ENCODE measurements around the gene ZNF691. TPM values are rescaled to one million over a fixed set of nuclear protein-coding genes. Genes with fewer than 3 reads are reported as not detected.
"Not testable (repeated sequence)": the region's sequence is repeated elsewhere in the genome, so short reads cannot be mapped to it uniquely, and the experiment has no call there.

The ZNF691 gene
- total RNA-seq, 4 donors from 2014 or later: 2.0 to 9.2 (median 5.5) TPM

DNA sequence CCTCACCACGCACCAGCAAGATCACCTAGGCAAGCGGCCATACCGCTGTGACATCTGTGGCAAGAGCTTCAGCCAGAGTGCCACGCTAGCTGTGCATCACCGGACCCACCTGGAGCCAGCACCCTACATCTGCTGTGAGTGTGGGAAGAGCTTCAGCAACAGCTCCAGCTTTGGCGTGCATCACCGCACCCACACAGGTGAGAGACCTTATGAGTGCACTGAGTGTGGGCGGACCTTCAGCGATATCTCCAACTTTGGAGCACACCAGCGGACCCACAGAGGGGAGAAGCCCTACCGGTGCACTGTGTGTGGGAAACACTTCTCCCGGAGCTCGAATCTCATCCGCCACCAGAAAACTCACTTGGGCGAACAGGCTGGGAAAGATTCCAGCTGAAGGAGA is 5.0 kb downstream of the ZNF691 start:
- intact Hi-C loops (cut with DNase I): no loop called here
- no peak overlapping the region for H3K27ac ChIP-seq
- H3K9me3 ChIP-seq: peaks cover 0 to 12% (median 0%) of the 10 kb centered on the region in 3 donors
- WGBS, 2 donors: 95 to 97% methylated on average over 11 to 13 of the region's 15 CpGs
- H3K27me3 ChIP-seq: no peaks in the 10 kb centered on the region
- no peak for DNase-seq
- no peak for TF ChIP-seq POLR2A (IDR thresholded peaks at IDR 0.05)
- TF ChIP-seq, protein P1, sequence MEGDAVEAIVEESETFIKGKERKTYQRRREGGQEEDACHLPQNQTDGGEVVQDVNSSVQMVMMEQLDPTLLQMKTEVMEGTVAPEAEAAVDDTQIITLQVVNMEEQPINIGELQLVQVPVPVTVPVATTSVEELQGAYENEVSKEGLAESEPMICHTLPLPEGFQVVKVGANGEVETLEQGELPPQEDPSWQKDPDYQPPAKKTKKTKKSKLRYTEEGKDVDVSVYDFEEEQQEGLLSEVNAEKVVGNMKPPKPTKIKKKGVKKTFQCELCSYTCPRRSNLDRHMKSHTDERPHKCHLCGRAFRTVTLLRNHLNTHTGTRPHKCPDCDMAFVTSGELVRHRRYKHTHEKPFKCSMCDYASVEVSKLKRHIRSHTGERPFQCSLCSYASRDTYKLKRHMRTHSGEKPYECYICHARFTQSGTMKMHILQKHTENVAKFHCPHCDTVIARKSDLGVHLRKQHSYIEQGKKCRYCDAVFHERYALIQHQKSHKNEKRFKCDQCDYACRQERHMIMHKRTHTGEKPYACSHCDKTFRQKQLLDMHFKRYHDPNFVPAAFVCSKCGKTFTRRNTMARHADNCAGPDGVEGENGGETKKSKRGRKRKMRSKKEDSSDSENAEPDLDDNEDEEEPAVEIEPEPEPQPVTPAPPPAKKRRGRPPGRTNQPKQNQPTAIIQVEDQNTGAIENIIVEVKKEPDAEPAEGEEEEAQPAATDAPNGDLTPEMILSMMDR (IDR thresholded peaks at IDR 0.05): no peak
- H3K36me3 ChIP-seq: peaks cover 4 to 38% (median 8%) of the 10 kb centered on the region in 3 donors
- no peak overlapping the region for H3K4me3 ChIP-seq
- peaks cover 6 to 16% (median 12%) of the 10 kb centered on the region in 3 donors for H3K4me1 ChIP-seq

DNA sequence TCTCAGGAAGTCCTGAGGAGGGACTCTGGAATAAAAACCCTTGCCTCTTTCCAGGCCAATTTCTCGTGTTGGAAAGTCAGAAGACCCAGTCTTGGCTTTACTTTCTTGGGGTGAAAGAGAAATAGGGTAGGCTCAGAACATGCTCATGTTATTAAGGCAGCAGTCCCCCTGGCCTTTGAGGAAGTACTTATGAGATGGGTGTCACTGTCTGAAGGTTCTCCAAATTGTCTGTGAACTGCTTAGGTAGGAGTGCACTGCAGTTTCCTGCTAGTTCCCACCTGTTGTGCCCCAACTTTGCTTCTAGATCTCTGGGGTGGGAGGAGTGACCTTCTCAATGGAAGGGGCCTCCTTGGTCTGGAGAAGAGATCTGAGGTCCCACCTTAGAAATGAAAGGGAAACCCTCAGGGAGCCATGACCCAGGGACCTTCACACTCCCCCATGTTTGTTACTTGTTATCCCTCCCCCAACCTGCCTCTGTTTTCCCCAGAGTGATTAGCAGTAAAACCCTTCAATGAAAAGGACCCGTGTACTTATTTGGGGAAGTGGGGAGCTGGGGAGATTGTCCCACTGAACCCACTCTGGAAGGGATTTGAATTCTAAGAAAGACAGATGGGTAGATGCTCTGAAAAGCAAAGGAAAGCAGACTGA is 5.7 kb downstream of the ZNF691 start:
- TF ChIP-seq, protein P1 (IDR thresholded peaks at IDR 0.05): no peak
- no peak for TF ChIP-seq POLR2A (IDR thresholded peaks at IDR 0.05)
- H3K4me1 ChIP-seq: peaks cover 4 to 12% (median 11%) of the 10 kb centered on the region in 3 donors
- H3K36me3 ChIP-seq: peaks cover 4 to 38% (median 8%) of the 10 kb centered on the region in 3 donors
- intact Hi-C loops (cut with DNase I): no loop called here
- H3K27me3 ChIP-seq: no peaks in the 10 kb centered on the region
- no peak overlapping the region for H3K27ac ChIP-seq
- 92% methylated on average over 2 of the region's 2 CpGs for WGBS, 2 donors
- no peak for DNase-seq
- peaks cover 0 to 19% (median 0%) of the 10 kb centered on the region in 3 donors for H3K9me3 ChIP-seq
- no peak overlapping the region for H3K4me3 ChIP-seq

DNA sequence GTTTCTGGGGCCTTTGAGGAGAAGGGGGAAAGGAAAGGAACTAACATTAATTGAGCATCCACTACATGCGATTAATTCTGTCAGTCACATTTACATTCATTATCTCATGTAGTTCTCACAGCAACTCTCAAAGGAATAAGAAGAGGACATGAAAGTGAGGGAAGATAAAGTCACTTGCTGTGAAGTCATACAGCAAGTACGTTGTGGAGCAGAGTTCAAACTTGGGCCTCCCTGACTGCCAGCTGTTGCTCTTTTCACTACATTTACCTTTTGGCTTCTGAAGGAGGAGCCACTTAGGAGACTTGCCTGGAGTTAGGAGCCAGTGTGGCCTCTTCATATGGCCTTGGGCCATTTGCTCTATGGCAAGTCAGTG is 6.2 kb downstream of the ZNF691 start:
- TF ChIP-seq, protein P1 (IDR thresholded peaks at IDR 0.05): no peak
- TF ChIP-seq POLR2A (IDR thresholded peaks at IDR 0.05): no peak
- WGBS, 2 donors: 38 to 46% methylated on average over 2 of the region's 2 CpGs
- Histone ChIP-seq H3K36me3 (peaks cover 4 to 38% (median 8%) of the 10 kb centered on the region in 3 donors), H3K4me1 (peaks cover 0 to 6% (median 6%) of the 10 kb centered on the region in 3 donors), H3K9me3 (peaks cover 0 to 23% (median 0%) of the 10 kb centered on the region in 3 donors), H3K27ac (no peak overlapping the region), H3K4me3 (no peak overlapping the region), H3K27me3 (no peaks in the 10 kb centered on the region)
- no peak for DNase-seq
- intact Hi-C loops (cut with DNase I): no loop called here

DNA sequence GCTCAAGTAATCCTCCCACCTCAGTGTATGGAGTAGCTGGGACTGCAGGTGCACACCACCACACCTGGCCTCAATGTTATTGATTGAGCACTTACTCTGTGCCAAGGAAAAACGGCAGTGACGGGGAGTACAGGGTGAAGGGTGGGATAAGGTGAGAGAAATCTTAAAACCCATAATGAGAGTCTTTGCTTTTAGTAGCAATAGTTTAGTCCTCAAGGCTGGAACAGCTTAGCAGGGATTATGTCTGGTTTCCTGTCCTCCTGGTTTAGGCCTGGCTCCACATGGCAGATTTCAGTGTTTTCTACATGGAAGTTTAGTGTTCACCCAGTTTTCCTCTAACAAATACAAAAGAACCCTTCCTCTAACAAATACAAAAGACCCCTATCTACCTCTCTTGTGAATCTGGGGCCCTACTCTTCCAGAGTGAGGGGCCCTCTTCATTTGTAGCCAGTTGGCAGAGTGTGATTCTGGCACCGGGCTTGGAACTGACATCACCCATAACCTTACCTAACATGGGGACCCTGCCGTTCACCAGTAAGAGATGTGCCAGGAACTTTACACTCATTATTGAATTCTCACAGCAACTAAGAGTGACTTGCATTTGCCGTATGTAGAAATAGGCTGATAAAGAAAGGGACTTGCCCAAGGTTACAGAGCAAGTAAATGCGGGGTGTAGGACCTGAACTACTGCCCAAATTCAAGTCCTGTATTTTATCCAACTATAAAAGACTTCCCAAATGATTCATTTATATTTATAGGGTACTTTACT is 6.9 kb downstream of the ZNF691 start:
- Histone ChIP-seq H3K36me3 (peaks cover 4 to 38% (median 8%) of the 10 kb centered on the region in 3 donors), H3K27me3 (no peaks in the 10 kb centered on the region), H3K4me1 (no peaks in the 10 kb centered on the region), H3K9me3 (peaks cover 0 to 23% (median 0%) of the 10 kb centered on the region in 3 donors), H3K27ac (no peak overlapping the region), H3K4me3 (no peak overlapping the region)
- intact Hi-C loops (cut with DNase I): no loop called here
- WGBS, 2 donors: 60 to 80% methylated on average over 6 of the region's 6 CpGs
- TF ChIP-seq, protein P1 (IDR thresholded peaks at IDR 0.05): no peak
- TF ChIP-seq POLR2A (IDR thresholded peaks at IDR 0.05): no peak
- no peak for DNase-seq

DNA sequence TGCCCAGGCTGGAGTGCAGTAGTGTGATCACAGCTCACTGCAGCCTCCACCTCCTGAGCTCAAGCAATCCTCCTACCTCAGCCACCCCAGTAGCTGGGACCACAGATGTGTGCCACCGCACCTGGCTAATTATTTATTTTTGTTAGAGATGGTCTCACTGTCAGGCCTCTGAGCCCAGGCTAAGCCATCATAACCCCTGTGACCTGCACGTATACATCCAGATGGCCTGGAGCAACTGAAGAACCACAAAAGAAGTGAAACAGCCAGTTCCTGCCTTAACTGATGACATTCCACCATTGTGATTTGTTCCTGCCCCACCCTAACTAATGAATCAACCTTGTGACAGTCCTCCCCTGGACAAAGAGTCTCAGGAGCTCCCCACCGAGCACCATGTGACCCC is 10.1 kb downstream of the ZNF691 start:
- Histone ChIP-seq H3K9me3 (peaks cover 0 to 16% (median 0%) of the 10 kb centered on the region in 3 donors), H3K27me3 (peaks cover 0 to 19% (median 0%) of the 10 kb centered on the region in 4 donors)
- 82 to 83% methylated on average over 2 to 3 of the region's 3 CpGs for WGBS, 2 donors
- H3K27ac ChIP-seq; H3K4me3 ChIP-seq; H3K36me3 ChIP-seq; H3K4me1 ChIP-seq; DNase-seq; intact Hi-C loops (cut with DNase I): not testable (repeated sequence)

DNA sequence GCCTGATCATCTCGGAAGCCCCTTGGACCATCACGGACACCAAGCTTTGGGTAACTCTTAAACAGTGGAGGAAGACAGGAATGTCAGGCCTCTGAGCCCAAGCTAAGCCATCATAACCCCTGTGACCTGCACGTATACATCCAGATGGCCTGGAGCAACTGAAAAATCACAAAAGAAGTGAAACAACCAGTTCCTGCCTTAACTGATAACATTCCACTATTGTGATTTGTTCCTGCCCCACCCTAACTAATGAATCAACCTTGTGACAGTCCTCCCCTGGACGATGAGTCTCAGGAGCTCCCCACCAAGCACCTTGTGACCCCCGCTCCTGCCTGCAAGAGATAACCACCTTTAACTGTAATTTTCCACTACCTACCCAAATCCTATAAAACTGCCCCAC is 13.0 kb downstream of the ZNF691 start:
- peaks cover 0 to 15% (median 0%) of the 10 kb centered on the region in 3 donors for H3K9me3 ChIP-seq
- H3K27me3 ChIP-seq: peaks cover 0 to 35% (median 0%) of the 10 kb centered on the region in 4 donors
- WGBS, 2 donors: 34 to 61% methylated on average over 3 of the region's 5 CpGs
- H3K27ac ChIP-seq; intact Hi-C loops (cut with DNase I); H3K36me3 ChIP-seq; DNase-seq; H3K4me3 ChIP-seq; H3K4me1 ChIP-seq: not testable (repeated sequence)

All from esophagus squamous epithelium (tissue), 5 donors.